ENCODE data around the gene TMPRSS11D.

Gene TMPRSS11D, protein sequence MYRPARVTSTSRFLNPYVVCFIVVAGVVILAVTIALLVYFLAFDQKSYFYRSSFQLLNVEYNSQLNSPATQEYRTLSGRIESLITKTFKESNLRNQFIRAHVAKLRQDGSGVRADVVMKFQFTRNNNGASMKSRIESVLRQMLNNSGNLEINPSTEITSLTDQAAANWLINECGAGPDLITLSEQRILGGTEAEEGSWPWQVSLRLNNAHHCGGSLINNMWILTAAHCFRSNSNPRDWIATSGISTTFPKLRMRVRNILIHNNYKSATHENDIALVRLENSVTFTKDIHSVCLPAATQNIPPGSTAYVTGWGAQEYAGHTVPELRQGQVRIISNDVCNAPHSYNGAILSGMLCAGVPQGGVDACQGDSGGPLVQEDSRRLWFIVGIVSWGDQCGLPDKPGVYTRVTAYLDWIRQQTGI

DNA sequence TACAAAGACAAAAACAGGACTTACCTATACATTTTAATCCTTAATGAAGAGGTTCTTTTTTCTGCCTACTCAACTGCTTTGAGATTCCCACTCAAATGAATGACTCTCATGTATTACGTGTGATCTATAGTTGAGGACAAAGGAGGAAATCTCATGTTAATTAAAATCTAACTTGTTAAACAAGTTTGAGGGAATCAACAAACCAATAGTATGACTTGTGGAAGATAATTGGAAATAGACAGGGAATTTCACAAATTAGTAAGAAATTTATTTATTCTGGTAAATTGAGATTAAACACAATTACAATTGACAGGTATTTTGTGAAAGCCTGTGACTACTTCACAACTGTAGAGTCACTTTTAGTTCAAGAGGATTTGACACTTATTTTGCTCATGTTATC, at the start of gene TMPRSS11D:
TMPRSS11D (minus strand) TSS at position 101 of the 400 bp plus-strand sequence; CDS start at position 32, 69 bp downstream.
- DNase-seq: no peak

DNA sequence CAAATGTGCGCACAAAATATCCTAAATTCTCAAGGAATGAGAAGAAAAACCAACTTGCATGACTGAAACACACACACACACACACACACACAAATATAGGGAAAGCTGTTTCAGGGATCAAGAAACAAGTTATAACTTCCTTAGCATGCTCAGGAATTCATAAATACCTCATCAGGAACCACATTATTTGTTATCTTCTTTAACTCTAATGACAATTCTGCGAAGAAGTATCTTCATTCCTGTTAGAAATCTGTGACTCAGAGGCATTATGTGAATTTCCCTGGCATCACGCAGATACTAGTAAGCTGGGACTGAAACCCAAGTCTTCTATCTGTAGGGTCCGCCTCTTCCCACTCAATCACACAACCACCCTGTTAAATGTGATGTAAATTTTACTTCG, 49.2 kb upstream of the TMPRSS11D start:
- DNase-seq: no peak

DNA sequence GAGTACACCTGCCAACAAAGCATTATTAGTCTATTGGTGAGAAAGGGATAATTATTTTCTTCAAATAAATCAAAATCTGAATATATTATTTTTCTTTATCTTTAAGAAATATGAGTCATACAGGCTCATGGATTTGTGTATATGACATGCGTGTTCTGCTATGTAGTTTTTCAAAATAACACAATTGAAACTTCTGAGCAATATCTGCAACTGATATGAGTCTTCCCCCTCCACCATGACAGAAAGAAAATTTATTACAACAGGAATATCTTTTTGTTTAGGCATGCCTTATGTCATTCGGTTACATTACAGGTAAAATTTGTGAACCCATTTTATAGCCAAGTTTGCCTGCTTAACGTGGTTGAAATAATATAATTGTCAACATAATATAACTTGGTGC, 47.5 kb upstream of the TMPRSS11D start:
- DNase-seq: no peak

DNA sequence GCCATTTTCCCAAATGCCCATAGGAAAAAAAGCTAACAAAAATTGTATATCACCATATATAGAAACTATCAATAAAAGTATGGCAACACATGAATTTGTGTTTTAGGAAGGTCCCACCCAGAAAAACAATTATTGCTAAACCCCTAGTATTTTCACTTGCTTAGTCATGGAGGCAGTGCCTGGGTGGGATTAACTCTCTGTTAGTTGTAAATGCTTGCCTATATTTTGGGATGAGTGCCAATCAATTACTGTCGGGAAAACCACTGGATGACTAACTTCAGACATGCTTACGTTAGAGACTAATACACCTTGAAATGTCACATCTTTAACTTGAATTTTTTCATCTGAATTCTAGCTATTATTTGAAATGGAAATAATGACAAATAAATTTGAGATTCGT, 45.6 kb upstream of the TMPRSS11D start:
- no peak for DNase-seq

DNA sequence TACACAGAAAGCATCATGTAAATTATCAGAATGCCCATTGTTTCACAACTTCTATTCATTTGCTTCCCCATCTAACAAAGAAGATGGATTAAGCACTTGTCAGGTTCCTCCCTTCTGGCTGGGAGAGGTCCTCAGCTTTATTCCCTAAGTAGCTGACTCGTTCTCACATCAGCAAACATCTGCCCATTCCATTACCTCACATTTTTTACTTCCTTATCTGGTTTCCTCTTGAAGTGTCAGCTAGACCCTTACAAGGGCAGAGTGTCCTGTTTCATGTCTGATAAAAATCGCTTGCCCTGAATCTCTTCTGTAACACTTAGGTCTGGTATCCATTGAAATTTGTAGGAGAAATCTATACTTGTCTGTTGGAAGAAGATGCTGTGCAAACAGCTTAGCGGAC, 44.7 kb upstream of the TMPRSS11D start:
- DNase-seq: no peak

DNA sequence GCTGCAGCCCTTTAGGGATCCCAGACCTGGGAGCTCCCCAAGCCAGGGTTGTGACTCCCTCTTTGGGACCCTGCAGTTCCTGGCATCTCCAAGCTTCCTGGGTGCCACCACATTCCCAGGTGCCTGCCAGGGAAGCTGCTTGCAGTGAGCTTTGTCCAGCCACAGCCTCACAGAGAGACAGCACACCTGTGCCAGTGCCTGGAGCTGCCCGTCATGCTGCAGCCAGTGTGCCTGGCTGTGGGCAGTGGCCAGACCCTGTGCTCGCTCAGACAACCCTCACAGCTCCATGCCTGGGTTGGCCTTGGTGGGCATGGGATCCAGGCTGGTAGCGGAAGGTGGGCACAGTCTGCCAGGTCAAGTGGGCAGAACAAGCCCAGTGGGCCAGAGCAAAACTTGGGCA, 43.4 kb upstream of the TMPRSS11D start:
- no peak for DNase-seq

DNA sequence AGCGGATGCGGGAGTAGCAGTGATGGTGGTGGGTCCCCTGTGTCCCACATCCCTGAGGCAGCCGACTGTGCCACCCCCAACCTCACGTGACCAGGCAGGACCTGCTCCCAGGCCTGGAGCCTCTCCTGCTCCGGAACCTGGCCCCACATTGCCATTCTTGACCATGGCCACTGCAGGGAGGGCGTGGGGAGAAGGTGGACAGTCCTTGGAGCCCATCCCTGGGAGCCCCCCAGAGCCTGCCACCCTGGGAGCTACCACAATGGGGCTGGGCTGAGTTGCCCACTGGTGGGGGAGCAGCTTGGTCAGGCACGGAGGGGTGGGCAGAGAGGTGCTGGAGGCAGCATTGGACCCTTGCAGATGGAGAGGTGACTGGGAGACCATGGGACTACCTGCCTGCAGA, 42.7 kb upstream of the TMPRSS11D start:
- no peak for DNase-seq

DNA sequence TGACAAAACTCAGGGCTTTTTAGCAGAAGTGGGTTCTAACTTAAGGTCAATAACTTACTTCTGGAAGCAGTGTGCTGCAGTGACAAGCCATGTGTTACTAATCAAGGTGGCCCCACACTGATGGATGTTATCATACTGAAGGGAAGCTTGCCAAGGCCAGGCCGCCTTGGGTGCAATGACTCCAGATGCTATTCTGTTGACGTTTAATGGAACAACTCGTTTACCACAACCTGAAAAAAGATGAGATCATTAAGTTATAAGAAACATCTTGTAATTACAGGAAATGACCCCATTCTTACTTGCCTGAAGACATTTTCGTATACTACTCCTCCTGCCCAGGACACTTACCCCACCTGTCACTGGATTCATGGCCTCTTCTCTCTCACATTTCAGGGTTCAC, 38.9 kb upstream of the TMPRSS11D start:
- no peak for DNase-seq

DNA sequence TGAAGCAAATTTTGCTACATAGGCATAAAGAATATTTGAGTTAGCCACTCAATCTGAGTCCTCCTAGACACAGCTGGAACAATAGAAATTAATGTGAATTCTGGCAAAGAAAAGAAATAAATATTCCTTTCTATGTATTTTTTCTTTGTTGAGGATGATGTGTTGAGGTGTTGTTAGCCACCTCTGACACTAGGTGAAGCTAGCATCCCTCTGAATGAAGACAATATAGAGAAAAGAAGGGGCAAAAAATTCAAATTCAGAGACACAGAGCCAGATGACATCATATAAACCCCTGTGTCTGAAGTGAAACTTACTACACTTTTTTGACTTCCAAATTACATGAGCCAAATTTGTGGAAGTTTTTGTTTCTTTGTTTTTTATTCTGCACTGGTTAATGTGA, 34.6 kb upstream of the TMPRSS11D start:
- no peak for DNase-seq

DNA sequence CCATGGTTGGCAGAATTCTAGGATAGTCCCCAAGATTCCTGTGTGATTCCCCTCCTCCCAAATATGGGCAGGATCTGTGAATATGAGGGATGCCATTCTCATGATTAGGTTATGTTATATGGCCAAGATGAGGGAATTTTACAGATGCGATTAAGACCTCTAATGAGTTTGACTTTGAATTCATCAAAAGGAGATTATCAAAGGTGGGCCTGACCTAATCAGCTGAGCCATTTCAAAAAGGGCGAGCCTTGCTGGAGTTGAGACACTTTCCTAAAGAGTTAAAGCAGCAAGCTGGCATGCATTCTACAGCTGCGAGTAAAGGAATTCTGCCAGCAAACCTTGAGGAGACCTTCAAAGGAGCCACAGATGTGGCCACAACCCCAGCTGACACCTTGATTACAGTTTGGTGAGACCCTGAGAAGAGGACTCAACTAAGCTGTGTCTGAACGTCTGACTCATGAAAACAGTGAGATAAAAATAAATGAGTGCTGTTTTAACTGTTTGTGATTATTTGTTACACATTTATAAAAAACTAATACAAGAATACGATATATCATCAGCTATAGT, 31.7 kb upstream of the TMPRSS11D start:
- DNase-seq: no peak

DNA sequence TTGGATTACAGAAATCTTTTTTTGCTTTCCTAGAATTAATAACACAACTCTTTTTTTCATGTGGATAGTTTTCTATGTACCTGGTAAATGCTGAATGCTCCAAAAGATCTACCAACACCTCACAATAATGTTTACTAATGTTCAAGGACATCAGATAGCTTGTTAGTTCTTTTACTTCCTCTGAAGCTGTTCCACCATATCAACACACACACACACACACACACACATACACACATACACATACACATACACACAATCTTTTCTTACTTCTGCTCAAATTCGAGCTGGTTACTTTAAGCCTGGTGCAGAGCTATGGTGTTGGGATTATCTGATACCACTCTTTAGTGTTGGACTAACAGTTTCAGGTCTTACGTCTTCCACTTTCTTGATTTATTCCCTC, 28.3 kb upstream of the TMPRSS11D start:
- no peak for DNase-seq

DNA sequence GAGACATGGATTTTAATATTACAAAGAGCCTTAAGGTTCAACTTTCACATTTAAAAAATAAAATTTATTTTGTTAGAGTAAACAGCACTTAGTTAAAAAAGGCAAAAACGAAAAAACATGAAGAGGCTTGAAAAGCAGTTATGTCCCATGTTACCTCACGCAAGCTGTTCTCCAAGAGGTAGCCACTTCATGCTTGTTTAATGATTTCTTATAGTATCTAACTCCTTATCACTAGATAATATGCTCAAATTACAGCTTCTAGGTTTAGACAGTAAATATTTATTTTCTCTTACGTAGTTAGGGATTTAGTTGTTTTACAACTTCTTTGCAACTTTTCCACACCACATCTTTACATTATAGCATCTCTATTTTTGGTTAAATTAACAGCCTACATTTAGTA, 27.8 kb upstream of the TMPRSS11D start:
- no peak for DNase-seq

DNA sequence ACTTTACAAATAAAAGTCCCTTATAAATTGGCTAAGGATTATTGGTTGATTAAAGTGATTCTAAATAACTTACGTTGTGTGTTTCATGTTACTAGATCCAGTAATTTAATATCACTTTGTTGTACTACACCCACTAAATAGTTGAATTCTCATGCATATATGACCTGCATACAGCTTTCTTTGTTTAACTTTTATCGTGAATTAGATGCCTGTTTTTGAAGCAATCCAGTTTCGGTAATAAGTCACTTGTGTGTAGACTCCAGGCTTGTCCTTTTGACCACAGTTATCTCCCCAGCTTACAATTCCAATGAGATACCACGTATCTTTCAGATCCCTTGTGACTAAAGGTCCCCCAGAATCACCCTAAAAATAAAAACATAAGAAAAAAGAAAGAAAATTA, 27.3 kb upstream of the TMPRSS11D start:
- DNase-seq: no peak

DNA sequence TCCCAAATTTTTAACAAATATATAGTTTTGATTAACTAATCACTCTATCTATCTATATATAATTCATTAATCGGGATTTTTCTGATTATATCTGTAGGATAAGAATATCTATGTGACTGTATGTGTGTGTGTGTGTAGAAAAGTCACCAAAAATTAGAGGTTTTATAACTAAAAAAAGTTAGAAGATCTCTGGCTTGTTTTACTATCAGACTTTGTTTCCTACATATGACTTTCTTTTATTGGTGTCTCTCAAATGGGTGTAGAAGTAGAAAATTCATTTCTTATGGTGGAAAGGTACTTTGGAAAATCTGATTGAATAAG, 26.7 kb upstream of the TMPRSS11D start:
- DNase-seq: no peak

DNA sequence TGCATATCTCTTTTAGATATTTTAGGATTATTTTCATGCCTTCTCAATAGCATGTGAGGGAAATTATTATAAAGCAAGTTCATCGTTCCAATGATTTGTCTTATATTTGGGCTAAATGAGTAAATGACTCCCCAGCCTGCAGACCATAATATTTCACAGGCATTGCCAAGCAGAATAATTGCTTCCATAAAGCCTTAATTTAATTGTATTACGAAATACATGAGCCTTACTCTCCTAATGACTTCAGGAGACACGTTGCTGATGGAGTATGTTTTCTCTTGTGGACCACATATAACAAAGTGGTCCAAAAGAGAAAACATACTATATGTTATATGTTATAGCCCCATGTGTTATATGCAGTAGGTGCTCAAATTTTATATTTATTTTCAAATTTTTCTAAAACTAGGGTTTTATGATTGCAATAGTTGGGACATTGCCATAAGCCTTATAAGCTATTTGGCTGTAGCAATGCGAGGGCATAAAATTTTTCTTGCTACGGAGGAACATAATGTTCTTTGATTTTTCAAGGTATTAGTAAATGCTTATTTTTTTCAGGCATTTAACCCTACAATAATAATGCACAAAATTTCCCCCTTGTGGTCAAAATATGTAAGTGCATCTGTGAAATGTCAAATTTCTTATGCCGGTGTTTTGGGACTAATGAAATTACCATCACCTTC, 26.2 kb upstream of the TMPRSS11D start:
- no peak for DNase-seq

DNA sequence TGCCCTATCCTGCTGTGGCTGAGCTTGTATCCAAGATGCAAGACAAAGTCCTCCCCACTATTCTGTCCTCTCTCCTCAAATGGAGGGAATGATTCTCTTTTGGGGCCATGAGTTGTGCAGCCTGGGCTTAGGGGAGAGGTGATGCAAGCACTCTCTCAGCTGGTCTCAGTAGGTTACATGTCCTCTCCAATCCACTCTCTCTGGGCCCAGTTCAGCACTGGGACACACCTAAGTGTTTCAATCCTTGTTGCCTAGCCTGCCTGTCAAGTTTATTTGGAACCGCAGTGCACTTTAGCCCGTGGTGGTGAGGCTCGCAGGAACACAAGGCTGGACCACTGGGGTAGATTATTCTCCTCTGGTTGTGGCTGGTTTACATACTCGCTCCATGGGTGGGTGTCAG, 23.8 kb upstream of the TMPRSS11D start:
- DNase-seq: no peak

DNA sequence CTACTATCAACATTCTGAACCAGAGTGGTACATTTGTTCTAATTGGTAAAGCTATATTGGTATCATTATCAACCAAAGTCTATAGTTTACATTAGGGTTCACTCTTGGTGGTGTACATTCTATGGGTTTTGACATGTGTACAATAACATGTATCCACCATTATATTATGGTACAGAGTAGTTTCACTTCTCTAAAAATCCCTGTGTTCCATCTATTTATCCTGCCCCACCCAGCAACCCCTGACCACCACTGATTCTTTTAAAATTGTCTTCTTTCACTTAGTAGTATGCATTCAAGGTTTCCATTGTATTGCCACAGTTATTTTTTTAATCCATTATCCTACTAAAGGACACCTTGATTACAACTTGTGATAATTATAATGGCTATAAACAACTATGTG, 15.3 kb upstream of the TMPRSS11D start:
- DNase-seq: no peak

DNA sequence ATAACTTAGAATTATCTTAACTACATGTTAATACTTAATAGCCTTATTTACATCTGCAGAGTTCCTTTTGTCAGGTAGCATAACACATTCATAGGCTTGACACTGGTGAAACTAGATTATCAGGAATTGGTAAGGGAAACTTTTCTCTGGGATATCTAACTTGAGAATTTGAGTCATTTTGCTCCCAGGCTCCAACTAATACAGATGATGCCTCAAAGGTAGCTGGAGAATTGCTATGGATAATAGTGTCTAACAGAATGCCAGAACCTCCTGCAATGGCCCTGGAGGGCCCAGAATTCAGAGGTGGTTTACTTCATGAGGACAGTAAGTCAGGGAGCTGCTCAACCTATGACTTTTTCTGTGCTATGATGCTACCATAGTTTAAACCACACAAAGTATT, 13.9 kb upstream of the TMPRSS11D start:
- no peak for DNase-seq

DNA sequence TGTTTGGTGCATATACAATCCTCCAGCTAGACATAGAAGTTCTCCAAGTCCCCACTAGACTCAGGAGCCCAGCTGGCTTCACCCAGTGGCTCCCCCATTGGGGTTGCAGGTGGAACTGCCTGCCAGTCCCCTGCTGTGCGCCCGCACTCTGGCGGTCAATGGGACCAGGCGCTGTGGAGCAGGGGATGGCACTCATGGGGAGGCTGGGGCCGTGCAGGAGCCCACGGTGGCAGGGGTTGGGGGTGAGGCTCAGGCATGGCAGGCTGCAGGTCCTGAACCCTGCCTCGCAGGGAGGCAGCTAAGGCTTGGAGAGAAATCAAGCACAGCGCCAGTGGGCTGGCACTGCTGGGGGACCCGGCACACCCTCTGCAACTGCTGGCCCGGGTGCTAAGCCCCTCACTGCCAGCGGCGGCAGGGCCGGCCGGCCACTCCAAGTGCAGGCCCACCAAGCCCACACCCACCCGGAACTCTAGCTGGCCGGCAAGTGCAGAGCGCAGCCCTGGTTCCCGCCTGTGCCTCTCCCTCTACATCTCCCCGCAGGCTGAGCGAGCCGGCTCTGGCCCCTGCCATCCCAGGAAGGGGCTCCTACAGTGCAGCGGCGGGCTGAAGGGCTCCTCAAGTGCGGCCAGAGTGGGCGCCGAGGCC, 12.7 kb upstream of the TMPRSS11D start:
- no peak for DNase-seq

DNA sequence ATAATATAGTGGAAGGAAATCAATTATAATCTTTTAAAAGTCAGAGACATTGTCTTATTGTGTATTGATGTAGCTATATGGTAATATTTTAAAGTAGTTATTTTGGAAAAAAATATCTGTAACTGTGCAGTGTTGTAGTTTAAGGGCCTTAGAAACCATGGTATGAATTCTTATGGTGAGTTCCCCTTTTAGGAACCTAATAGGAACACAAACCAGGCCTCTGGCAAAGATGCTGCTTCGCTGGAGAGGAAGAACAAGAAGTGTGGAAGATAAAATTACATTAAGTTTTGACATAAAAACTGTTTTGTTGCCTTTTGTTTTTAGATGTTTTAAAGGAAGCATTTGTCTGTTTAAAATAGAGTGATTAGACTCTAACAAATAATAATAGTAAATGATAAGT, 10.9 kb upstream of the TMPRSS11D start:
- no peak for DNase-seq

DNA sequence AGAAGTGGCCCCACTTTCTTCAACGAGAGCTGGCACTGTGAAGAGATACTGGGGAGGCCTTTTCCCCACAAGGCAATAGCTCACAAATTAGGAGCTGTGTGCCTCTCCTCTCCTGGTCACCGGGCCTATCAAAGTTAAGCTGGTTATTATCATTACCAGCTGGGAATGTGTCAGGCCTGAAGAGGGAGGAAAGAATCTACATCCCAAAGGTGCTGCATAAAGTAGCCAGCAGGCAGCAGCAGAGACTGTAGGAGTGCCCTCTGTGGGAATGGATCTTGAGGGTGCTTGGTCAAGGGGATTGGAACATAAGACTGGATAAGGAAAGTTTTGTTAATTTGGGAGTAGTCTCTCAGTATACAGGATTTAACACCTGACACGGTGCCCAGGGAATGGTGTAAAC, 9.1 kb upstream of the TMPRSS11D start:
- DNase-seq: no peak

DNA sequence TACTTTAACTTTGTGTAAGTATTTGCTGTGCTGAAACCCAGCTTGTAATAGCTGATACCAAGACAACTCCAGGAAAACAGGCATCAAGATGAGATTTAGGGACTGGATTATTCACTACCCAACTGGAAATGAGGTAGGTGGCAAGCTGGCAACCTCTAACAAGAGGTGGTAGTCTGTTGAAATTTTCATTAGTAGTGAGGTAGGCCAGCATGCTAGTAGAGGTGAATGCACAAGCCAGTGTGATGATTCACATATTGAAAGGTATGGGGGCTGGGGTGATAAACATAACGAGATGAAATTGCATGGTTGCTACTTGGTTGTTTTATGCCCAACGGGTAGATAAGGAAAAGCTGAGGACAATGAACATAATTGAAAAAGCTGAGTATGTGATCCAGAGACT, 8.5 kb upstream of the TMPRSS11D start:
- no peak for DNase-seq

DNA sequence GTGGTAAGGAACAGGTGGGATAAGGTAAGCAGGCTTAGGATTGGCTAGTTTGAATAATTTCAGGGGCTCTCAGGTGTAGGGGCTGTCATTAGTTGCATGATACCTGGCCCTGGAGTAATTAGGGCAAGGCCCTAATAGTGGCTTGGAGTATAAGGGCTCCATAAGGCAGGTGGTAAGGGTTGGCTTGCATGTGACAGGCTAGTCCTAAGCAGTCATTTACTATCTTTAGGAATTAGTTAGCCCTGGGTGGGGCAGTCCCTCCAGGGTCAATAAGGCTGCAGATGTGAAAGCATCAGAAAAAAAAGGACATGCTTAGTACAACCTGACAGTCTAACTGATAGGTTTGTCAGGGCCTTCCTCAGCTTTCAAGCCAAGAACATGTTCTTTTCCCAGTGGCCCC, 7.8 kb upstream of the TMPRSS11D start:
- no peak for DNase-seq

DNA sequence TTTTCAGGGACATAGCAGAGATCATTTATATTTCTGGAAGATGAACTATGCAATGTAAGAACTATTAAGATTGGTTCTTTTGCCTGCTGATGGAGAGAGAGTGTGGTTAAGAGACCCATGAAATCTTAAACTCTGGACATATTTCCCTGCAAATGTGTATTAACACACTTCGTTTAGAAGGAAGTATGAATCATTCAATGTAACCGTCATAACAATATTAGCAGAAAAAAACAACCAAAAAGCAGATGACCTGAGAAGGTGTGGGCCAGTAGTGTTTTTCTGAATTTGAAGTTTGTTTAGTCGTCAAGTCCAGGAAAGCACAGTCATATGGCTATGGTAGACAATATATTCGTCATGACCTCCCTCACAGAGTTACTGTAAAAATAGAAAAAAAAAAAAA, 2.5 kb upstream of the TMPRSS11D start:
- DNase-seq: no peak
